Tibial artery (tissue), 4 donors: ENCODE results near the gene FLCN.
"Not testable (repeated sequence)": the region's sequence is repeated elsewhere in the genome, so short reads cannot be mapped to it uniquely, and the experiment has no call there.

Experiments
- DNase-seq, 2 donors: peaks; one replicate each; pipeline ENCODE4 v3.0.0-alpha.2; 2019
- H3K27ac ChIP-seq, 2 donors: fragments of 200-600 bp; sonication (generic) in 1 of 2; 1 replicate in 1 of 2; 2 replicates in 1 of 2; pipeline ENCODE4 v1.5.1; 2018 to 2019; ENCODE audit warnings: mild to moderate bottlenecking in 1 of 2
- H3K27me3 ChIP-seq, 2 donors: fragments of 200-600 bp; sonication (generic) in 1 of 2; one replicate each; pipeline versions ENCODE4 v1.5.1 to v1.6.0; 2016 to 2019
- H3K36me3 ChIP-seq, 3 donors: fragments of 200-600 bp; sonication (generic) in 2 of 3; one replicate each; pipeline ENCODE4 v1.5.1; 2016 to 2019; ENCODE audit warnings: mild to moderate bottlenecking in 2 of 3
- H3K4me1 ChIP-seq, 4 donors: fragments of 200-600 bp; sonication (generic) in 2 of 4; 1 replicate in 3 of 4; 2 replicates in 1 of 4; pipeline ENCODE4 v1.5.1; 2016 to 2019
- H3K4me3 ChIP-seq, 2 donors: fragments of 200-600 bp; sonication (generic) in 1 of 2; 1 replicate in 1 of 2; 2 replicates in 1 of 2; pipeline ENCODE4 v1.5.1; 2018 to 2019; ENCODE audit warnings: mild to moderate bottlenecking in 2 of 2
- H3K9me3 ChIP-seq, 3 donors: fragments of 200-600 bp; sonication (generic) in 1 of 3; one replicate each; pipeline ENCODE4 v1.5.1; 2016 to 2019
- CTCF ChIP-seq, 2 experiments: fragments of 200-600 bp in 1 of 2; fragments of 450-650 bp in 1 of 2; IDR thresholded peaks; one replicate each; pipeline ENCODE4 v1.5.1; 2017 to 2019; ENCODE audit warnings: antibody characterized with exemption in 2 of 2, mild to moderate bottlenecking in 1 of 2, moderate library complexity in 1 of 2
- intact Hi-C: fragments of 100-400 bp; cut with DNase I; formaldehyde crosslinking; loops from one replicate; pipeline ENCODE4 v1.15.0; 2023; ENCODE audit warnings: low total_unique reads

FLCN gene

GRCh38 chr17:17189559-17189958 lies 47.4 kb downstream of the FLCN start:
- intact Hi-C loops = no loop called here
- TF ChIP-seq CTCF (IDR thresholded peaks at IDR 0.05) = no peak
- no peak for DNase-seq
- no peaks in the 10 kb centered on the region for H3K27me3 ChIP-seq
- peaks cover 0 to 34% (median 25%) of the 10 kb centered on the region in 4 donors for H3K4me1 ChIP-seq
- H3K36me3 ChIP-seq = peaks cover 27 to 45% (median 38%) of the 10 kb centered on the region in 3 donors
- H3K4me3 ChIP-seq = no peak overlapping the region
- H3K9me3 ChIP-seq = no peaks in the 10 kb centered on the region
- peak overlapping the region; percentile 10 to 66 for H3K27ac ChIP-seq

GRCh38 chr17:17188586-17188985 lies 48.4 kb downstream of the FLCN start:
- Histone ChIP-seq H3K27me3 (no peaks in the 10 kb centered on the region), H3K9me3 (no peaks in the 10 kb centered on the region), H3K27ac (no peak overlapping the region), H3K36me3 (peaks cover 37 to 55% (median 48%) of the 10 kb centered on the region in 3 donors), H3K4me3 (no peak overlapping the region), H3K4me1 (peaks cover 0 to 34% (median 25%) of the 10 kb centered on the region in 4 donors)
- no peak for TF ChIP-seq CTCF (IDR thresholded peaks at IDR 0.05)
- intact Hi-C loops = no loop called here
- no peak for DNase-seq

GRCh38 chr17:17186551-17187505 lies 50.1 kb downstream of the FLCN start:
- no peak for DNase-seq
- H3K36me3 ChIP-seq = peaks cover 49 to 73% (median 65%) of the 10 kb centered on the region in 3 donors
- H3K27me3 ChIP-seq = no peaks in the 10 kb centered on the region
- H3K4me3 ChIP-seq = no peak overlapping the region
- H3K9me3 ChIP-seq = no peaks in the 10 kb centered on the region
- no peak for TF ChIP-seq CTCF (IDR thresholded peaks at IDR 0.05)
- H3K4me1 ChIP-seq = peaks cover 0 to 33% (median 25%) of the 10 kb centered on the region in 4 donors
- intact Hi-C loops = no loop called here
- H3K27ac ChIP-seq = peak overlapping the region in 1 of 2 donors; percentile 7

GRCh38 chr17:17186051-17186450 lies 50.9 kb downstream of the FLCN start:
- no peaks in the 10 kb centered on the region for H3K27me3 ChIP-seq
- TF ChIP-seq CTCF (IDR thresholded peaks at IDR 0.05) = no peak
- intact Hi-C loops = no loop called here
- no peak overlapping the region for H3K4me3 ChIP-seq
- peaks cover 51 to 80% (median 67%) of the 10 kb centered on the region in 3 donors for H3K36me3 ChIP-seq
- peaks cover 0 to 33% (median 26%) of the 10 kb centered on the region in 4 donors for H3K4me1 ChIP-seq
- no peak for DNase-seq
- no peak overlapping the region for H3K27ac ChIP-seq
- no peaks in the 10 kb centered on the region for H3K9me3 ChIP-seq

- H3K4me3 ChIP-seq, intact Hi-C loops, H3K9me3 ChIP-seq, DNase-seq, H3K27ac ChIP-seq, H3K27me3 ChIP-seq: not testable (repeated sequence)
- Histone ChIP-seq H3K4me1 (peaks cover 0 to 32% (median 22%) of the 10 kb centered on the region in 4 donors), H3K36me3 (peaks cover 60 to 85% (median 71%) of the 10 kb centered on the region in 3 donors)
Measured at GRCh38 chr17:17184985-17185757, 51.8 kb downstream of the FLCN start.
